Loucy (cell line): ENCODE results near the gene C3orf49.

Experiments
- H2AFZ ChIP-seq: fragments of 200-600 bp; sonication (generic); 2 replicates; pipeline ENCODE4 v1.6.0; 2016; ENCODE audit warnings: antibody characterized with exemption, mild to moderate bottlenecking, low read length, moderate library complexity
- H3F3A ChIP-seq: fragments of 200-600 bp; 2 replicates; pipeline ENCODE4 v1.6.0; 2016; ENCODE audit warnings: antibody characterized with exemption, low read depth, mild to moderate bottlenecking
- H3K27me3 ChIP-seq: fragments of 200-600 bp; sonication (generic); 2 replicates; pipeline ENCODE4 v1.6.1; 2014; ENCODE audit warnings: low read length, mild to moderate bottlenecking; ENCODE audit not compliant: insufficient read depth, poor library complexity, severe bottlenecking
- H3K36me3 ChIP-seq: fragments of 200-600 bp; sonication (generic); 2 replicates; pipeline ENCODE4 v1.6.1; 2016; ENCODE audit warnings: low read length; ENCODE audit not compliant: insufficient read depth
- H3K4me1 ChIP-seq: fragments of 200-600 bp; sonication (generic); 2 replicates; pipeline ENCODE4 v1.5.1; 2014; ENCODE audit warnings: low read length, mild to moderate bottlenecking; ENCODE audit not compliant: insufficient read depth, poor library complexity, severe bottlenecking
- H3K4me2 ChIP-seq: fragments of 200-600 bp; sonication (generic); 2 replicates; pipeline ENCODE4 v1.6.0; 2014; ENCODE audit warnings: antibody characterized with exemption, low read length, low read depth, mild to moderate bottlenecking; ENCODE audit not compliant: poor library complexity, severe bottlenecking
- H3K4me3 ChIP-seq: fragments of 200-600 bp; sonication (generic); 2 replicates; pipeline ENCODE4 v1.5.1; 2014; ENCODE audit warnings: low read length, mild to moderate bottlenecking, mixed read lengths; ENCODE audit not compliant: poor library complexity, severe bottlenecking
- H3K79me2 ChIP-seq: fragments of 200-600 bp; sonication (generic); 2 replicates; pipeline ENCODE4 v1.6.1; 2014; ENCODE audit warnings: low read length; ENCODE audit not compliant: insufficient read depth
- H3K9ac ChIP-seq: fragments of 200-600 bp; sonication (generic); 2 replicates; pipeline ENCODE4 v1.6.0; 2014; ENCODE audit warnings: mild to moderate bottlenecking, low read depth, low read length, moderate library complexity; ENCODE audit not compliant: poor library complexity, severe bottlenecking
- H3K9me2 ChIP-seq: fragments of 200-600 bp; sonication (generic); replicated peaks from 2 replicates; pipeline ENCODE4 v1.6.1; 2016; ENCODE audit warnings: low read depth, low read length, mixed read lengths
- H3K9me3 ChIP-seq: fragments of 200-600 bp; sonication (generic); 2 replicates; pipeline ENCODE4 v1.6.1; 2014; ENCODE audit warnings: mild to moderate bottlenecking, antibody characterized with exemption, low read length, low read depth; ENCODE audit not compliant: insufficient read depth
- H4K20me1 ChIP-seq: fragments of 200-600 bp; sonication (generic); 2 replicates; pipeline ENCODE4 v1.6.0; 2014; ENCODE audit warnings: antibody characterized with exemption, low read length, mild to moderate bottlenecking; ENCODE audit not compliant: insufficient read depth, poor library complexity, severe bottlenecking
- EZH2phosphoT487 ChIP-seq: fragments of 200-600 bp; IDR thresholded peaks from 2 replicates; pipeline ENCODE4 v1.6.1; 2018; ENCODE audit warnings: antibody characterized with exemption, mild to moderate bottlenecking, moderate library complexity, borderline replicate concordance
- TF ChIP-seq, protein P1 (sequence below): fragments of 200-600 bp; sonication (generic); conservative IDR thresholded peaks from 2 replicates; pipeline ENCODE4 v1.5.1; 2014; ENCODE audit warnings: mild to moderate bottlenecking, antibody characterized with exemption, low read length

C3orf49 gene

DNA sequence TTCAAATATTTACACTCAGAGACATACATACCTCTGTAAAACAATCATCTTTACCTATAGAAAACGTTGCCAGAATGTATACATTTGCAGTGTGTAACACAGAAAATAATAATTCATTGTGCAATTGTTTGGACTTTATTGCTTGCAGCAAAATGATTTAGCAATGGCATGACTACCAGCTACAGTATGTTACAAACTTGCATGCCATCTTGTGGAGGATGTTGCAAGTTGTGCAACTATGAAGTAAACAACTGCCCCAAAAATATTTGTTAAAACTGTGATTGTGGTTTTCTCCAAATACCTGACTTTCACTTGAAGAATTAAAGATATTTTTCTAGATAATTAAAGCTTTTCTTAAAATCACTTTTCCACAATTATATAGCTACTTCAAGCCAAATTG lies 27.1 kb upstream of the C3orf49 start:
- Histone ChIP-seq H3K4me1 (no peaks in the 10 kb centered on the region), H3K4me2 (no peak overlapping the region), H2AFZ (no peak overlapping the region), H3K9me3 (no peaks in the 10 kb centered on the region), H3K36me3 (no peaks in the 10 kb centered on the region), H3K4me3 (no peak overlapping the region), H3F3A (no peaks in the 10 kb centered on the region), H3K9me2 (no peaks in the 10 kb centered on the region), H3K9ac (no peak overlapping the region), H4K20me1 (no peaks in the 10 kb centered on the region), H3K27me3 (no peaks in the 10 kb centered on the region), H3K79me2 (no peaks in the 10 kb centered on the region)
- TF ChIP-seq, protein P1, sequence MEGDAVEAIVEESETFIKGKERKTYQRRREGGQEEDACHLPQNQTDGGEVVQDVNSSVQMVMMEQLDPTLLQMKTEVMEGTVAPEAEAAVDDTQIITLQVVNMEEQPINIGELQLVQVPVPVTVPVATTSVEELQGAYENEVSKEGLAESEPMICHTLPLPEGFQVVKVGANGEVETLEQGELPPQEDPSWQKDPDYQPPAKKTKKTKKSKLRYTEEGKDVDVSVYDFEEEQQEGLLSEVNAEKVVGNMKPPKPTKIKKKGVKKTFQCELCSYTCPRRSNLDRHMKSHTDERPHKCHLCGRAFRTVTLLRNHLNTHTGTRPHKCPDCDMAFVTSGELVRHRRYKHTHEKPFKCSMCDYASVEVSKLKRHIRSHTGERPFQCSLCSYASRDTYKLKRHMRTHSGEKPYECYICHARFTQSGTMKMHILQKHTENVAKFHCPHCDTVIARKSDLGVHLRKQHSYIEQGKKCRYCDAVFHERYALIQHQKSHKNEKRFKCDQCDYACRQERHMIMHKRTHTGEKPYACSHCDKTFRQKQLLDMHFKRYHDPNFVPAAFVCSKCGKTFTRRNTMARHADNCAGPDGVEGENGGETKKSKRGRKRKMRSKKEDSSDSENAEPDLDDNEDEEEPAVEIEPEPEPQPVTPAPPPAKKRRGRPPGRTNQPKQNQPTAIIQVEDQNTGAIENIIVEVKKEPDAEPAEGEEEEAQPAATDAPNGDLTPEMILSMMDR, result no peak
- no peak for TF ChIP-seq EZH2phosphoT487

GRCh38 chr3:63795438-63795837 lies 23.7 kb upstream of the C3orf49 start:
- no peak overlapping the region for H3K4me2 ChIP-seq
- no peak overlapping the region for H2AFZ ChIP-seq
- no peak overlapping the region for H3K9ac ChIP-seq

DNA sequence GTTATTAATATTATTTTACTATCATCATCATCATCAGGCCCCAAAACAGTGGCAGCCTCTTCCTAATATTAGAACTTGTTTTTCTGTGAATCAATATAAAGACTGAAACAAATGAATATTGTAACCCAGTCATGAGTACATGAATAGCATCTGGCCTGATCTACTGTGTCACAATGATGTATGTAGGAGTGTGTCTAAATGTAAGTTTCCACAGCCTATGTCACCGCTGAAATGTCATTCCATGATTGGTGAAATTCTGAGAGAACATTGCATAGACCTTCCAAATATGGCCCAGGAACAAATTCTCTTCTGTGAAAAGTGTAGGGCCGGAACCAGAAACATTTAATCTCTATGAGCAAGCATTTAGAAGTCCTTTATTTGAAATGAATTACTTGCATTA lies 20.6 kb upstream of the C3orf49 start:
- no peaks in the 10 kb centered on the region for H4K20me1 ChIP-seq
- H3K79me2 ChIP-seq, result no peaks in the 10 kb centered on the region
- no peaks in the 10 kb centered on the region for H3K9me2 ChIP-seq
- H3K4me3 ChIP-seq, result no peak overlapping the region
- H3K4me2 ChIP-seq, result no peak overlapping the region
- no peaks in the 10 kb centered on the region for H3K36me3 ChIP-seq
- H3F3A ChIP-seq, result no peaks in the 10 kb centered on the region
- TF ChIP-seq, protein P1, result no peak
- TF ChIP-seq EZH2phosphoT487, result no peak
- H3K4me1 ChIP-seq, result no peaks in the 10 kb centered on the region
- no peaks in the 10 kb centered on the region for H3K27me3 ChIP-seq
- no peak overlapping the region for H2AFZ ChIP-seq
- no peaks in the 10 kb centered on the region for H3K9me3 ChIP-seq
- no peak overlapping the region for H3K9ac ChIP-seq

More at GRCh38 chr3:63795438-63795837, 23.7 kb upstream of the C3orf49 start:
- Histone ChIP-seq H3K4me3 (no peak overlapping the region), H3K9me3 (no peaks in the 10 kb centered on the region), H3K9me2 (no peaks in the 10 kb centered on the region), H3K27me3 (no peaks in the 10 kb centered on the region), H4K20me1 (no peaks in the 10 kb centered on the region), H3K4me1 (no peaks in the 10 kb centered on the region), H3K36me3 (no peaks in the 10 kb centered on the region), H3K79me2 (no peaks in the 10 kb centered on the region), H3F3A (no peaks in the 10 kb centered on the region)
- TF ChIP-seq, protein P1, result no peak
- no peak for TF ChIP-seq EZH2phosphoT487
